GM18507 (cell line): ENCODE measurements around the gene C2CD4C.
"Not testable (repeated sequence)": the region's sequence is repeated elsewhere in the genome, so short reads cannot be mapped to it uniquely, and the experiment has no call there.

ENCODE experiments used
- DNase-seq: peaks from one replicate; pipeline ENCODE4 v3.0.0; 2011; ENCODE audit warnings: low read depth; ENCODE audit not compliant: insufficient read length; ENCODE audit errors: extremely low spot score
- FAIRE-seq: peaks from 2 replicates; lab custom pipeline; 2011; peaks lifted over from hg19 to GRCh38; lab: Jason Lieb, UNC

The C2CD4C gene

GRCh38 chr19:418761-419671 is 10.1 kb upstream of the C2CD4C start:
- FAIRE-seq, result no peak
- no peak for DNase-seq

GRCh38 chr19:416416-416815 is 7.5 kb upstream of the C2CD4C start:
- no peak for DNase-seq
- no peak for FAIRE-seq

- DNase-seq (no peak), FAIRE-seq (no peak)
These were observed 6.3 kb upstream of the C2CD4C start for GRCh38 chr19:415292-415691.

GRCh38 chr19:413756-414420 is 4.9 kb upstream of the C2CD4C start:
- FAIRE-seq (no peak), DNase-seq (no peak)

- DNase-seq (no peak), FAIRE-seq (no peak)
These were observed 3.7 kb upstream of the C2CD4C start for GRCh38 chr19:412356-413355.

GRCh38 chr19:411723-412355 is 2.9 kb upstream of the C2CD4C start:
- FAIRE-seq (no peak), DNase-seq (no peak)

- FAIRE-seq, DNase-seq: not testable (repeated sequence)
These were observed 2.3 kb upstream of the C2CD4C start for GRCh38 chr19:411121-411722.

- FAIRE-seq (no peak), DNase-seq (no peak)
These were observed 1.4 kb upstream of the C2CD4C start for GRCh38 chr19:410243-410781.

- FAIRE-seq (no peak), DNase-seq (no peak)
These were observed 732 bp upstream of the C2CD4C start for GRCh38 chr19:409516-410242.

- DNase-seq (no peak), FAIRE-seq (no peak)
These were observed 476 bp downstream of the C2CD4C start for GRCh38 chr19:408441-408901.

GRCh38 chr19:407511-408440 is 1.2 kb downstream of the C2CD4C start:
- no peak for DNase-seq
- FAIRE-seq, result no peak

- FAIRE-seq, result no peak
- no peak for DNase-seq
These were observed 1.9 kb downstream of the C2CD4C start for GRCh38 chr19:406971-407510.

GRCh38 chr19:406135-406781 is 2.7 kb downstream of the C2CD4C start:
- FAIRE-seq, result no peak
- no peak for DNase-seq

GRCh38 chr19:405121-405965 is 3.6 kb downstream of the C2CD4C start:
- FAIRE-seq, result no peak

More at GRCh38 chr19:405121-405965, 3.6 kb downstream of the C2CD4C start:
- DNase-seq, result no peak
